ENCODE measurements around the gene DVL2. TPM values are rescaled to one million over a fixed set of nuclear protein-coding genes. Genes with fewer than 3 reads are reported as not detected.

The DVL2 gene
- total RNA-seq, 1 donor from 2014 or later = 46.4 TPM

DNA sequence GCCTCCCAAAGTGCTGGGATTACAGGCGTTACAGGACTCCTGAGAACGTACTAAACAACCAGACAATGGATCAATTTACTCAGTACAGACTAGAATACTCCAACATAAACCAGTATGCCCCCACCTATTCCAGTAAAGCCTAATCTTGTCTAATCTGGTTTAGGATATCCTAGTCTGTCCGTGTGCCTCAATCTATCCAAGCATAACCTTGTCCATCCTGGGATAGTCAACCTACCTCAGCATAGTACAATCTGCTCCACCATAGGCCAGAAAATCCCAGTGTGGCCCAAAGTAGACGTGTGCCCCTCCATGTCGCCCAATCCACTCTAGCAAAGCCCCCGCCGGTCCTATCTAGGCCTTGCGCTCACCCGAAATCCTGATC is 625 bp downstream of the DVL2 start:
- peak overlapping the region; percentile 80 for H3K27ac ChIP-seq
- H3K4me1 ChIP-seq = peaks cover 45% of the 10 kb centered on the region
- peak overlapping the region; percentile 85 for H3K4me3 ChIP-seq
- DNase-seq (no peak), ATAC-seq (peak in 1 of 2 donors; percentile 1)
- intact Hi-C loops (cut with DNase I) = no loop called here
- no peaks in the 10 kb centered on the region for H3K27me3 ChIP-seq (ENCODE audit: low read depth)
- H3K9me3 ChIP-seq = no peaks in the 10 kb centered on the region
- H3K36me3 ChIP-seq = peaks cover 43% of the 10 kb centered on the region
- TF ChIP-seq, protein P1, sequence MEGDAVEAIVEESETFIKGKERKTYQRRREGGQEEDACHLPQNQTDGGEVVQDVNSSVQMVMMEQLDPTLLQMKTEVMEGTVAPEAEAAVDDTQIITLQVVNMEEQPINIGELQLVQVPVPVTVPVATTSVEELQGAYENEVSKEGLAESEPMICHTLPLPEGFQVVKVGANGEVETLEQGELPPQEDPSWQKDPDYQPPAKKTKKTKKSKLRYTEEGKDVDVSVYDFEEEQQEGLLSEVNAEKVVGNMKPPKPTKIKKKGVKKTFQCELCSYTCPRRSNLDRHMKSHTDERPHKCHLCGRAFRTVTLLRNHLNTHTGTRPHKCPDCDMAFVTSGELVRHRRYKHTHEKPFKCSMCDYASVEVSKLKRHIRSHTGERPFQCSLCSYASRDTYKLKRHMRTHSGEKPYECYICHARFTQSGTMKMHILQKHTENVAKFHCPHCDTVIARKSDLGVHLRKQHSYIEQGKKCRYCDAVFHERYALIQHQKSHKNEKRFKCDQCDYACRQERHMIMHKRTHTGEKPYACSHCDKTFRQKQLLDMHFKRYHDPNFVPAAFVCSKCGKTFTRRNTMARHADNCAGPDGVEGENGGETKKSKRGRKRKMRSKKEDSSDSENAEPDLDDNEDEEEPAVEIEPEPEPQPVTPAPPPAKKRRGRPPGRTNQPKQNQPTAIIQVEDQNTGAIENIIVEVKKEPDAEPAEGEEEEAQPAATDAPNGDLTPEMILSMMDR (IDR thresholded peaks at IDR 0.05) = no peak

DNA sequence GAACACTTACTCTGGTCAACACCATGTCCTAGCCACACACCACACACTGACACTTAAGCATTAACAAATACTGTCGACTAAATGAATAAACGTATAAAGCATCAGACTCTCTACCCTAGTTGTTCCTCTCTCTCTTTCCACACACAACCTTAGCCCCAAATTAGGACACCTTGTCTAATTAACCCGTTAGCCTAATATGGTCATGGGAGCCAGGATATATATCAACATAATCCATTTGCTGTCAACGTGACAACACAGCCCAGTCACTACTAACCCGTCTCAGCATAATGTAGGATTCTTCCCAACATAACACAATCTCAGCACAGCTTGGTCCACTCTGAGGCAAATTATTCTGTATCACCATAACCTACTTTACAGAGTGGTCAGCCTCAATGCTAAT is 2.2 kb downstream of the DVL2 start:
- Histone ChIP-seq H3K27ac (no peak overlapping the region), H3K9me3 (no peaks in the 10 kb centered on the region), H3K4me3 (no peak overlapping the region), H3K27me3 (ENCODE audit: low read depth) (no peaks in the 10 kb centered on the region), H3K4me1 (peaks cover 39% of the 10 kb centered on the region), H3K36me3 (peaks cover 56% of the 10 kb centered on the region)
- DNase-seq (no peak), ATAC-seq (no peak)
- intact Hi-C loops (cut with DNase I) = no loop called here
- TF ChIP-seq, protein P1 (IDR thresholded peaks at IDR 0.05) = no peak

DNA sequence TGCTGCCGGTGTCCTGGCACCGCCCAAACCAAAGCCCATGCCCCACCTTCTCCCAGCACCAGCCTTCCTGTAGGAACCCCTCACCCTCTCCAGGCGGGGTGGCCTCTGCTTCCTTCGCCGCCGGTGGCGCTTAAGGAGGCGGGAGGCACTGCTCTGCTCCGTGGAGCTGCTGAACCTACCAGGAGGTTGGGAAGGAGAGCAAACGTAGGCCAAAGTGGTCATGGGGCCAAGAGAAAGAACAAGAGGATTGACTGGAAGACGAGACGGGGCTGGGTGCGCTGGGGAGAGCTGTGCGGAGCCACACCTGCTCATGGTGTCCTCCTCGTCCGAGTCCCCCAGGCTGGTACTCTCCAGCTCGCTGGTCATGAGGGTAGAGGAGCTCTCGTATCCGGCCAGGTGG is 4.8 kb downstream of the DVL2 start:
- H3K27me3 ChIP-seq (ENCODE audit: low read depth) = no peaks in the 10 kb centered on the region
- H3K4me3 ChIP-seq = no peak overlapping the region
- ATAC-seq (no peak), DNase-seq (no peak)
- H3K4me1 ChIP-seq = peaks cover 21% of the 10 kb centered on the region
- TF ChIP-seq, protein P1 (IDR thresholded peaks at IDR 0.05) = no peak
- H3K36me3 ChIP-seq = peaks cover 61% of the 10 kb centered on the region
- intact Hi-C loops (cut with DNase I) = no loop called here
- H3K9me3 ChIP-seq = no peaks in the 10 kb centered on the region
- H3K27ac ChIP-seq = no peak overlapping the region

DNA sequence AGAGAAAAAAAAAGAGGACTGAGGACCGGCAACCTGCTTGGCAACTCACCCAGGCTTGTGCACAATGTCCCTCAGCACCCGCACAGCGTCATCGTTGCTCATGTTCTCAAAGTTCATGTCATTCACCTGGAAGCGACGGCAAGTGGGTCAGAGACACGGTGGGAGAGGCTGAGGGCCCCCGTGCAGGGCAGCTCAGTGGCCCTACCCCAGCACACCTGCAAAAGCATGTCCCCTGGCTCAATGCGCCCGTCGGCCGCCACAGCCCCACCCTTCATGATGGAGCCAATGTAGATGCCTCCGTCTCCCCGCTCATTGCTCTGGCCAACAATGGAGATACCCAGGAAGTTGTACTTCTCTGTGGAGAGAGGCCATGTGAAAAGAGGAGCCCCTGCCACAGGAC is 5.4 kb downstream of the DVL2 start:
- no peaks in the 10 kb centered on the region for H3K9me3 ChIP-seq
- no peak for DNase-seq
- H3K4me3 ChIP-seq = no peak overlapping the region
- intact Hi-C loops (cut with DNase I) = no loop called here
- no peak for ATAC-seq
- H3K27ac ChIP-seq = no peak overlapping the region
- H3K36me3 ChIP-seq = peaks cover 67% of the 10 kb centered on the region
- no peaks in the 10 kb centered on the region for H3K27me3 ChIP-seq (ENCODE audit: low read depth)
- TF ChIP-seq, protein P1 (IDR thresholded peaks at IDR 0.05) = no peak
- H3K4me1 ChIP-seq = peaks cover 21% of the 10 kb centered on the region

DNA sequence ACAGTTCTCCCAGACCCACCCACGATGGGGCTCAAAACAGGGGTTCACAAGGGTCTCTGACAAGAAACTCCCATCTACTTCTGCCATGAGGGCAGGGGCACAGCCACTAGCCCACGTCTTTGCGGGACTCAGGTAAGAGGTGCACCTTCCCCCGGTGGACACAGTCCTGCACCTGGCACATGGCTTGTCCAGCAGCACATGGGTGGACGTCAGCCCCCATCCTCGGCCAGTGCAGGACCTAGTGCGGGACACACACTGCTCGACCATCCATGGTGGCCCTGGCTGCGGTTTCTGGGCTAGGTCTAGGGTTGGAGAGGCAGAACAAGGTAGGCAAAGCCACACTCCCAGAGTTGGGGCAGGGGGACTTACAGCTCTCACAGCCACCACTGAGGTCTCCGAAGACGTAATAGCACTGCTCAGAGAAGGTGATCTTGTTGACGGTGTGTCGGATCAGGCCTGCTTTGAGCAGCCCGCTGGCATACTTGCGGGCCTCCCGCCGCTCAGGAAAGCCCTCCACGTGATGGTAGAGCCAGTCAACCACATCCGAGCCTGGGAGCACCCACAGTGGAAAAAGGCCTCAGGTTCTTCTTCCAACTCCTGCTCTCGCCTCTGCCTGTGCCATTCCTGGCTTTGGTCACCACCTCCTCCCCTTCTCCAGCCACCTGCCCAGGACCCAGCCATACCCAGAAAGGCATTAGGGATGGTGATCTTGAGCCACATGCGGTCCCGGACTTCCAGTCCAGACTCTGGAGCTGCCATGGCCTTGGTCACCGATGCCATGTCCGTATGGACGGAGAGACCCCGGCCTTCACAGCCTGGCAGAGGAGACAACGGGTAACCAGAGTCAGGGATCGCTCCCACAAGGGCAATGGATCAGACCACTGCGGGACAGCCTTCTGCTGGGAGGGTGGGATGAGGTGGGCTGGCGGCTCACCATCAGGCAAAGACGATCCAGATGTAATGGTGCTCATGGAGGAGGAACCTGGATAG is 7.3 kb downstream of the DVL2 start:
- Histone ChIP-seq H3K27me3 (ENCODE audit: low read depth) (no peaks in the 10 kb centered on the region), H3K27ac (no peak overlapping the region), H3K9me3 (no peaks in the 10 kb centered on the region), H3K4me3 (no peak overlapping the region), H3K36me3 (peaks cover 86% of the 10 kb centered on the region), H3K4me1 (peaks cover 4% of the 10 kb centered on the region)
- DNase-seq (no peak), ATAC-seq (no peak)
- TF ChIP-seq, protein P1 (IDR thresholded peaks at IDR 0.05) = no peak
- intact Hi-C loops (cut with DNase I) = no loop called here
